CD4-positive, alpha-beta T cell treated with Interleukin-17A for 4 hours (primary cell): ENCODE measurements around the gene ECE1.

Source experiments
- DNase-seq: peaks from one replicate; pipeline ENCODE4 v3.0.0-alpha.2; 2020; ENCODE audit warnings: mixed read lengths

ECE1 gene

DNA sequence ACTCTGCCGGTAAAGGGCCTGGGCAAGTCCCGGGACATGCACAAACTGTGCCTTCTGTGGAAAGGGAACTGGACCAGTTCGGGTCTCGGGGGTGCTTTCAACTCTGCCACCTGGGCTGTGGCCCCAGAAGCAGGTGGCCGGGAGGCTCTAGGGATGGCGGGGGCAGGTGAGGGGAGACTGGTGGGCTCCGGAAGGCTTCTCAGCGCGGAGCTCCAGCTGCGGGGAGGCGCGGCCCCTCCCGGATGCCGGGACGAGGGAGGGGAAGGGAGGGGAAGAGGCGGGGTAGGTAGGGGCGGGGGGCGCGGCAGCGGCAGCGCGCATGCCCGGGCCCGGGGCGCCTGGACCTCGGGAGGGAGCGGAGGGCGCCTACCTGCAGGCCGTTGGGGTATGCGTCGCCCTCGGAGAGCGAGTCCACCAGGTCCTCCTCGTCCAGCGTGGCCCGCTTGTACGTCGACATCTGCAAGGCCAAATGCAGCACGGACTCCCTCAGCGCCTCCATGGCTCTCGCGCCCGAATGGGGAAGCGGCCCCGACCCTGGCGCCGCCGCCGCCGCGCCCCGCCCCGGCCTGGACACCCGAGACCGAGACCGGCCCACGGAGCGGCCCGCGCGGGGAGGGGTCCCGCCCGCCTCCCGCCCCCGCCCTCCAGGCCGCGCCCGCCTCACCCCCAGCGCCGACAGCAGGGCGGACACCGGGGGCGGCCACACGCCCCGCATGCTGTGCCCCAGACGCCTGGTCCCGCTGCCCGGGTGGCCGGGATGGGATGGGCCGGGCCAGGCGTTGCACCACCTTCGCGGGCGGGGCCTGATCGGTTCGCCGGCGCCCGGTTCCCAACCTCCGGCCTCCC, at the start of gene ECE1:
Gene ECE1, minus strand, starts transcription at position 764 of the 846 bp plus-strand sequence. Its CDS starts 49 bp downstream, at position 715.
- DNase-seq, result peak; percentile 78

DNA sequence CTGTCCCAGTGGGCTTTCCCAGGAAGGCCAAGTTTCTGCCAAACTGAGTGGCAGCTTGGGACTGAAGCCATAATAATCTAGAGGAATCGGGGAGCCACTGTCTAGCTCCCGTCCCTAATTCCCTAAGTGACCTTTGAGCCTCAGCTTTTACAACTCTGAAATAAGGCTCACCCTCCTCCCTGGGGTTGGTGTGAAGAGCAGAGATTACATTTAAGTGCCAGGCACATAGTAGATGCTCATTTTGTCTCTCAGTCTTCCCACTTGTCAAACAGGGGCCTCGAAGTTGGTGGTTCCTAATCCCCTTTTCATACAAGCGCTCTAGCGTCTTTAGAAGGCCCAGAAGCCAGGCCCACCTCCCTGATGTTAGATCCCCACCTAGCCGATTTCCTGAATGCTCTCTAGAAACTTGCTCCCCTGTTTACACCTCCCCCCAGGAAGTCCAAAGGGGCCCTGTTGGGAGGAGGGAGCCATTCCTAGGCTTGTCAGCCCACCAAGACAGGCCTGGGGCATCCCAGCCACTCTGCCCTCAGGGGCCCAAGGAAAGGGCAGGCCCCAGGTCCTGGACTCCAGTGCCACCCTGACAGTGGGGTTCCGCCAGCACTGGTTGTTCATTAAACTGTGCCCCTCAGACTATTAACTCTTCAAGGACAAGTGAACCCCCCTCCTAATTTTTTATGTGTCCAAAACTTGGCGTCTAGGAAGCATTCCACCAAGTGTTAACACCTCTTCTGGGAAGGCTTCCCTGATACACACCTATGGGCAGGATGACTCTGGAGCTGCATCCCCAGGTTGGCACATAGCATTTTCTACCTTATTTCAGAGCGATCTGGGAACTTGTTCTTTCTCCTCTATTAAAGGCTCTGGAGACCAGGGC, 49.3 kb upstream of the ECE1 start:
- DNase-seq, result no peak

- no peak for DNase-seq
Observed at GRCh38 chr1:21338573-21339355, 48.5 kb upstream of the ECE1 start.

- DNase-seq, result no peak
Observed at GRCh38 chr1:21337928-21338572, 47.8 kb upstream of the ECE1 start.

DNA sequence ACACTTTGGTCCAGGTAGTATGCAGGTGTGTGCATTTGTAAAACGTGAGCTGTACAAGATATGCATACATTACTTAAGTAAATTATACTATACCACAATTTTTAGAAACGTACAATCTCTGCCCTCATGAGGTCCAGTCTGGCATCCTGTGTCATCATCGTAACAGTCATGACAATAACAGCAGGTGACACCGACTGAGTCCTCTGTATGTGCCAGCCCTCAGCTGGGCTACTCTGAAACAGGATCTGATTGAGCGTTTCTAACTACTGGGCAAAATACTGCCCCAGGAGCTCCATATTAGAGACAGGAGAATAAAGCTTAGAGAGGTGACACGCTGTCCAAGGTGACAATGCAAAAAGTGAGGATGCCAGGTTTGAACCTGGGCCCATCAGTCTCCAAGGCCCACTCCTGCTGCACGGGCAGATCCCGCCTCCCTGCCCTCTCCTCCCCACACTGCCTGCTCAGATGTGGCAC, 47.2 kb upstream of the ECE1 start:
- no peak for DNase-seq

DNA sequence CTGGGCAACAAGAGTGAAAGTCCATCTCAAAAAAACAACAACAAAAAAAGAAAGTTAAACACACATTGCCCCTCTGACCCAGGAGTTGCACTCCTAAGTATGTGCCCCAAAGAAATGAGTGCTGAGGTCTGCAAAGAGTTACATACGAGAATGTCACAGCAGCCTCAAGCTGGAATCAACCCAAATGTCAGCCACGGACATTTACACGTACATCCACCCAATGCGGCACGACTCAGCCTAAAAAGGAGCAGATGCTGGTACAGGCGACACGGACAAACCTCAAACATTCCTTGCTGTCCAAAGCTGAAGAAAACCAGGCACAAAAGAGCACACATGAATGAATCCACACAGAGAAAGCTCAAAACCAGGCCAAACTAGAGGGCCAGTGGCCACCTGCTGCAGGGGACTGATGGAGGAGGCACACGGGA, 46.8 kb upstream of the ECE1 start:
- no peak for DNase-seq

- DNase-seq, result no peak
Observed at GRCh38 chr1:21335750-21336224, 45.5 kb upstream of the ECE1 start.

GRCh38 chr1:21335088-21335691, 44.9 kb upstream of the ECE1 start:
- no peak for DNase-seq

DNA sequence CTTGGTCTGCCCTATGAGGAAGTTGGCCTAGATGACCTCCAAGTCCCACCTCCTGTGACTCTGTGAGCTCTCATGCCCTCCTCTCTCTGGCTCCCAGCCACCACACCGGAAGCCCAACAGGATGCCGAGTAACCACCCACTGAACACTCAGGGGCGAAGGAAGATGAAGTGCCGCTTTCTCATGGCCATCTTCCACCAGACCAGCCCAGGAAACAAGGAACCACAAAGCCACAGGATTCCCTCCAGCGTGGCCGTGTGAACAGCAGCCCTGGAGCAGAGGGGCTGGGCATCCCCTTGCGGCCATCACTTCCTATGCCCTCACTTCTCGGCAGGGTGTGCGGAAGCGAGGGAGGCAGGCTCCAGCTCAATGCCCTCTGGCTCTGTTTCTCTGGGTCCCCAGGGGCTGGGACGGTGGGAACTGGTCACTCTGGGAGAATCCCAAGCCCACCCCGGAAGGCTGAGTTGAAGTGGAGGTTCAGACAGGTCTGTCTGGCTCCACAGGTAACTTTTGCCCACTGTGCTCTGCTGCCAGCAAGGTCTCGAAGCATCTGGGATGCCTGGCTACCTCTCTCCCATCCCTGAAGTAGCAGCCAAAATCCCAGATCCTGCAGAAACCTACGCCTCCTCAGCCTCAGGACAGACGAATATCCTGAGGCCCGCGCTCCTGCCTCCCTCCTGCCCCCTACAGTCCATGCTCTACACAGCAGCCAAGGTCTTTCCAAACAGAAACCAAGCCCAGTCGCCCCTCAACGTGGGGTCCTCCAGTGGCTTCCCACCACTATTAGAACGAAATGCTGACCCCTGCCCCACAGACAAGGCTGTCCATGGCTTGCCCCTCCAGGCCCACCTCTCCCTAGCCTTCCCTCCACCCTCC, 44.2 kb upstream of the ECE1 start:
- DNase-seq, result peak; percentile 81

- DNase-seq, result no peak
Observed at GRCh38 chr1:21333824-21334213, 43.6 kb upstream of the ECE1 start.

DNA sequence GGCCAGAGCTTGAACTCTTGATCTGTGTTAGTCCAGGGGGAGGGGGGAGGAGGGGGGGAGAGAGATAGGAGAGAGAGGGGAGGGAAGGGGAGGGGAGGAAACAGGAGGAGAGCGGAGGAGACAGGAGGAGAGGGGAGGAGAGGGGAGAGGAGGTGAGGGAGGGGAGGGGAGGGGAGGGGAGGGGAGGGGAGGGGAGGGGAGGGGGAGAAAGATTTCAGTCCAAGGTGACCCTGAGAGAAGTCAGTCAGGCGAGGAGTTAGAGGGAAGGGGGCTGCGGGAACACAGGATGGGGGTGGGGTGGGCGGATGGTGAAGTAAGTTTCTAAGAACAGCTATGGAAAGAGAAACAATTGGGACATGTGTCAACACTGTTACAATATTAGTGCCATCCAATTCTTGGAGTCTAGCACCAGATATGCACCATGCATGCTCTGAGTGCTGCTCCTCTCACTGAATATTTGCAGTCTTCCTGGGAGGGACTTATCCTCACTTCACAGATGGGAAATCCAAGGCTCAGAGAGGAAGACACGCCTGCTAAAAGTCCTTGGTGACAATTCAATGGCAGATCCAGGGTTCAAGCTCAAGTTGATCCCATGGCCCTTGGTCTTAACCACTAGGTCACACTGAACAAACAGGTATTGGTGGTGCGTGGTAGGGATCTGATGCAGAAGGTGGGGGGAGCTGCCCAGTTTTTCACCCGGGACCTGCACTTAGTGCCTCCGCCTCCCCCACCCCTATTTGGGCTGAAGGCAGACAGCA, 42.5 kb upstream of the ECE1 start:
- no peak for DNase-seq

- DNase-seq, result no peak
Observed at GRCh38 chr1:21331752-21332478, 41.7 kb upstream of the ECE1 start.

DNA sequence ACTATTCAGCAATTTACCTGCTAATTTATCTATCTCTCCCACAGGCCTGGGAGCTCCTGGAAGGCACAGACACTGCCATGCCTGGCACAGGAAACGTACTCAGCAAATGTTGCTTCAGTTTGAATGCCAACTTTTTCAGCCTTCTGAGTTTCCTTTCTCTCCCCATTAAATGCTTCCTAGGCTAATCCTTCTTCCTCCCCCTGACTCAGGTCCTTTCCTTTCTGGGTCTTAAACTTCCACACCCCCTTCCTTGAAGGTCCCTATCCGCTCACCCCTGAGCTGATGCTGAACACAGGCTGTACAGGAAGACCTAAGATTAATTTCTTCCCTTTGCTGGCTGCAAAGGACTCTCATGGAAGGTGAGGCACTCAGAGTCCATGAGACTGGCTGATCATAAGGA, 40.3 kb upstream of the ECE1 start:
- no peak for DNase-seq

- peak; percentile 62 for DNase-seq
Observed at GRCh38 chr1:21329209-21329844, 39.1 kb upstream of the ECE1 start.

- no peak for DNase-seq
Observed at GRCh38 chr1:21327566-21328323, 37.5 kb upstream of the ECE1 start.

DNA sequence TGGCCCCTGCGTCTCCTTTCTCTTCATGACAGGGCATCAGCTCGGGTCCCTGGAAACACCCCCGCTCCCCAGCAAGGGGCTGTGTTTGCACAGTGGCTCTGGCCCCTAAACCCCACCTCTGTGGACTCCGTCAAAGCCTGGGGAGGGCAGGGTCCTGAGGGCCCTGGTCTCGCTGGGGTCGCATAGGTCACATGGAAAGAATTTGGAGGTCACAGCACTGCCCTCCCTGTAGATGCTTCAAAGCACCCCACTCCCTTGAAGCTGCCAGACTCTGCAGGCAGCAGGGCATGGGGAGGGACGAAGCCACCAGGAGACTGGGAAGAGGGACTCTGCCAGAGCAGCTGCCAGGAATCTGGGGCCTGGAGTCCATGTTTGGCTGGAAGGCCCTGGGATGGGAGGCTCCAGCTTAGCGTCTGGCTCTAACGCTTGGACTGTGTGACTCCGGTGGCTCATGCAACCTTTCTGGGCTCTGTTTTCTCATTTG, 36.6 kb upstream of the ECE1 start:
- DNase-seq, result no peak

- DNase-seq, result no peak
Observed at GRCh38 chr1:21325731-21326387, 35.6 kb upstream of the ECE1 start.
